BE2C (cell line): ENCODE results near the gene LRBA.
"Not testable (repeated sequence)": the region's sequence is repeated elsewhere in the genome, so short reads cannot be mapped to it uniquely, and the experiment has no call there.

Experiments used
- DNase-seq: peaks from one replicate; pipeline ENCODE4 v3.0.0-alpha.2; 2020
- H3K27me3 ChIP-seq: fragments of 250-450 bp; sonication (Bioruptor Pico); 2 replicates; pipeline ENCODE4 v1.5.1; 2020; ENCODE audit warnings: mild to moderate bottlenecking
- H3K36me3 ChIP-seq: fragments of 250-450 bp; sonication (Bioruptor Pico); 2 replicates; pipeline ENCODE4 v1.5.1; 2020; ENCODE audit warnings: mild to moderate bottlenecking
- H3K4me1 ChIP-seq: fragments of 250-450 bp; sonication (Bioruptor Pico); 2 replicates; pipeline ENCODE4 v1.5.1; 2020
- H3K4me3 ChIP-seq: 2 replicates; pipeline ENCODE4 v1.5.1; 2011; ENCODE audit warnings: low read depth, low read length
- H3K9me3 ChIP-seq: fragments of 250-450 bp; sonication (Bioruptor Pico); 2 replicates; pipeline ENCODE4 v1.5.1; 2020
- TF ChIP-seq, protein P1 (sequence below): IDR thresholded peaks from 2 replicates; pipeline ENCODE4 v1.5.1; 2012; ENCODE audit warnings: mild to moderate bottlenecking, low read depth, low read length

LRBA gene

DNA sequence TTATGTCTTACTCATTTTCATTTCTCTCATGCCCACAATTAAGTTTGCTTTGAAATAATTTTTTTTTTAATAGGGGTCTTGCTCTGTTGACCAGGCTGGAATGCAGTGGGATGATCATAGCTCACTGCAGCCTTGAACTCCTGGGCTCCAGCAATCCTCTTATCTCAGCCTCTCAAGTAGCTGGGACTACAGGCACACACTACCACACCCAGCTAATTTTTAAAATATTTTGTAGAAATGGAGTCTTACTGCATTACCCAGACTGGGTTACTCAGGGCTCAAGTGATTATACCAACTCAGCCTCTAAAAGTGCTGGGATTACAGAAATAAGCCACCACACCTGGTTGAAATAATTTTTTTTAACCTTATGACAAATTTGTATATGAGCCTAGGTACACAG, 452.3 kb downstream of the LRBA start:
- H3K36me3 ChIP-seq = peaks cover 13% of the 10 kb centered on the region
- no peak for DNase-seq
- H3K9me3 ChIP-seq = peaks cover 5% of the 10 kb centered on the region; the same call in 1 of the 2 replicates
- H3K4me1 ChIP-seq = no peaks in the 10 kb centered on the region
- no peaks in the 10 kb centered on the region for H3K27me3 ChIP-seq
- TF ChIP-seq, protein P1, sequence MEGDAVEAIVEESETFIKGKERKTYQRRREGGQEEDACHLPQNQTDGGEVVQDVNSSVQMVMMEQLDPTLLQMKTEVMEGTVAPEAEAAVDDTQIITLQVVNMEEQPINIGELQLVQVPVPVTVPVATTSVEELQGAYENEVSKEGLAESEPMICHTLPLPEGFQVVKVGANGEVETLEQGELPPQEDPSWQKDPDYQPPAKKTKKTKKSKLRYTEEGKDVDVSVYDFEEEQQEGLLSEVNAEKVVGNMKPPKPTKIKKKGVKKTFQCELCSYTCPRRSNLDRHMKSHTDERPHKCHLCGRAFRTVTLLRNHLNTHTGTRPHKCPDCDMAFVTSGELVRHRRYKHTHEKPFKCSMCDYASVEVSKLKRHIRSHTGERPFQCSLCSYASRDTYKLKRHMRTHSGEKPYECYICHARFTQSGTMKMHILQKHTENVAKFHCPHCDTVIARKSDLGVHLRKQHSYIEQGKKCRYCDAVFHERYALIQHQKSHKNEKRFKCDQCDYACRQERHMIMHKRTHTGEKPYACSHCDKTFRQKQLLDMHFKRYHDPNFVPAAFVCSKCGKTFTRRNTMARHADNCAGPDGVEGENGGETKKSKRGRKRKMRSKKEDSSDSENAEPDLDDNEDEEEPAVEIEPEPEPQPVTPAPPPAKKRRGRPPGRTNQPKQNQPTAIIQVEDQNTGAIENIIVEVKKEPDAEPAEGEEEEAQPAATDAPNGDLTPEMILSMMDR = no peak
- no peak overlapping the region for H3K4me3 ChIP-seq

DNA sequence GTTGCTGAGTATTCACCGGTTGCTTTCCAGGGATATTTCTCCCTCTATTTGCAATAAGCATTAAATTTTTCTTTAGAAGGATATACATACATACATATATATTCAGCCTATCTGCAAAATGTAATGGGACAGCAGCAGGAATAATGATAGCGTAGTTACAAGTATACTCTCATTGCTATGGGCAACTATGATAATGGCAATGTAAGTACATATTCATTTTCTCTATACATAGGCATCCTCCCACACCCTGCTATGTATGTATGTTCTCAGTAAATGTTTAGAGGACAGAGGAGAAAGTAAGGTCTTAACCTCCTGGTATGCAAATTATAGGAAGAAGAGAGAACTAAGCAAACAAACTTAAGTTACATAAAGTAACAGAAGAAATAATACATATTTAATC, 452.8 kb downstream of the LRBA start:
- H3K4me1 ChIP-seq = no peaks in the 10 kb centered on the region
- H3K27me3 ChIP-seq = no peaks in the 10 kb centered on the region
- H3K36me3 ChIP-seq = peaks cover 8% of the 10 kb centered on the region
- TF ChIP-seq, protein P1 = no peak
- DNase-seq = no peak
- H3K4me3 ChIP-seq = no peak overlapping the region
- H3K9me3 ChIP-seq = peaks cover 5% of the 10 kb centered on the region; the same call in 1 of the 2 replicates

DNA sequence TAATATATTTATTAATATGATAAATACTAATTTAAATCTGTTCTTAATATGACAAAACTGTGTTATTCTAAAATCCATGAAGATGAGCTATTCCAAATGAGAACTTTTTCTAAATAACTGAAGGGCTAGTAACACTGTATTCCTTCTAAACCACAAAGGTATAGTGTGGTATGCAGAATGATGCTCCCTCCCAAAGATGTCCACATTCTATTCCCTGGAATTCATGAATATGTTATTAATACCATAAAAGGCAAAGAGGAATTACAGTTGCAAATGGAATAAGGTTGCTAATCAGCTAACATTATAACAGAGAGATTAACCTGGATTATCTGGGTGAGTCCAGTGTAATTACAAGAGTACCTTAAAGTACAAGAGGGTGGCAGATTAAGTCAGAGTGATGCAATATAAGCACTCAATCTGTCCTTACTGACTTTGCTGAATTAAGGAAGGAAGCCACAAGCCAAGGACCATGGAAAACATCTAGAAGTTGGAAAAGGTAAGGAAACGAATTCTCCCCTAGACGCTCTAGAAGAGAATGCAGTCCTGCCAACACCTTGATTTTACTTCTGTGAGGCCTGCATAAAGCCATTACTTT, 453.8 kb downstream of the LRBA start:
- no peak overlapping the region for H3K4me3 ChIP-seq
- no peaks in the 10 kb centered on the region for H3K4me1 ChIP-seq
- no peak for DNase-seq
- TF ChIP-seq, protein P1 = no peak
- H3K27me3 ChIP-seq = no peaks in the 10 kb centered on the region
- peaks cover 13% of the 10 kb centered on the region for H3K36me3 ChIP-seq
- H3K9me3 ChIP-seq = peaks cover 5% of the 10 kb centered on the region; the same call in 1 of the 2 replicates

DNA sequence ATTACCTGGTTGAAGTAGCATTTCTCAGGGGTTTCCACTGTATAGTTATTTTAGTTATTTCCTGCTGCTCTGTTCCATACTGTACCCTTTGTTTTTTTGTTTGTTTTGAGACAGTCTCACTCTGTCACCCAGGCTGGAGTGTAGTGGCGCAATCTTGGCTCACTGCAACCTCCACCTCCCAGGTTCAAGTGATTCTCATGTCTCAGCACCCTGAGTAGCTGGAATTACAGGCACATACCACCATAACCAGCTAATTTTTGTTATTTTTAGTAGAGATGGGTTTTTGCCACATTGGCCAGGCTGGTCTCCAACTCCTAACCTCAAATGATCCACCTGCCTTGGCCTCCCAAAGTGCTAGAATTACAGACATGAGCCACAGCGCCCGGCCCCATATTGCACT, 457.3 kb downstream of the LRBA start:
- DNase-seq, H3K27me3 ChIP-seq: not testable (repeated sequence)
- peaks cover 20% of the 10 kb centered on the region for H3K36me3 ChIP-seq

DNA sequence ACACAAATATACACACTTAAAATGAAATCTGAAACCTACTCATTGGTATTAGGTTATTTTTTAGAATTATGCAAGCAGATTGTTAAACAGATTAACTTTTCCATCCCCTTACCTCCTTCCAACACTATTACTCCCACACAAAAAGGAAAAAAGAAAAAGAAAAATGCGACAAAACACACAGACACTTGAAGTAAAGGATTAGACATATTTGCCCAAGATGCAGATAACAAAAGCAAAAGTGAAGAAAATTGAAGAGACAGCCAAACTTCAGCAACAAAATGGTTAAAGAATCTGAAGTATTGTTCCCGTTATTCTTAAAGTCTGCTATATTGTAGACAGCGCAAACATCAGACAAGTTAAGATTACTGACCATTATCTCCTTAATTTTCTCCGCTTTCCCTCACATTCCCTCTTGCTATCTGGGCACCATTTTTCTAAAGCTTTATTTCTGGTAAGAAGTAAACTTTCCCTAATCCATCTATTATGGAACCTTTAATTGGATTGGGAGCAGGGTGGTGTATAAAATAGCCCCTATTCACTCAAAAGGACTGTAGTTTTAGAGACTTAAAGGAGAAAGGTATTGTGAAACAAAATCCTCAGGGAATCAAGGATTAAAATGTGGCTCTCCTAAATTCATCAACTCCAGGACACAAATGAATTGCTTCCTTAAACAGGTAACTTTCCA, 467.8 kb downstream of the LRBA start:
- H3K27me3 ChIP-seq = no peaks in the 10 kb centered on the region
- TF ChIP-seq, protein P1 = no peak
- H3K4me1 ChIP-seq = peaks cover 20% of the 10 kb centered on the region
- no peak for DNase-seq
- no peaks in the 10 kb centered on the region; the same call in 1 of the 2 replicates for H3K9me3 ChIP-seq
- H3K4me3 ChIP-seq = no peak overlapping the region
- peaks cover 8% of the 10 kb centered on the region for H3K36me3 ChIP-seq

More for the DNA sequence above, 457.3 kb downstream of the LRBA start:
- H3K4me3 ChIP-seq, H3K9me3 ChIP-seq, H3K4me1 ChIP-seq: not testable (repeated sequence)

DNA sequence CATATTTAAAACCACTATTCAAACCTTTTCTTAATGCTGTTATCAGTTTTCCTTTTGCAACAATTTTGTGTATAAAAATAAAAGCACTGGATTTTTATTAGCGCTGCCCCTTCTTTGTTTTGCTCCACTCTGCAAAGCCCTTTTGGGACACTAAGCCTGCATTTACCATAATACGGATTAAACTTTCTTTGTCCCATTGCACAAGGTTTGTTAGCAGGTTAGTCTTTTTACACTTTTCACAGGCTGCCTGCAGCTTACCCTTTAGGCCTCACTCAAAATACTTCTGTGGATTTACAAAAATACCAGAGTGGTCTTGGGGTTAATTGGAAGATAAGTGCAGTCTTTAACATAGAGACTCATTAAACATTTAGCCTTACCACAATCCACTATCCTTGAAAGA, 468.8 kb downstream of the LRBA start:
- DNase-seq = no peak
- Histone ChIP-seq H3K36me3 (peaks cover 5% of the 10 kb centered on the region), H3K9me3 (no peaks in the 10 kb centered on the region), H3K27me3 (no peaks in the 10 kb centered on the region), H3K4me3 (no peak overlapping the region), H3K4me1 (peaks cover 20% of the 10 kb centered on the region)
- TF ChIP-seq, protein P1 = no peak
